Hematopoietic multipotent progenitor cell treated with erythropoietin and hydrocortisone succinate and interleukin-3 and kit ligand, for 8 days (in vitro differentiated cells): Measurements from ENCODE around the gene APP.

Source experiments
- DNase-seq: peaks from one replicate; pipeline ENCODE4 v3.0.0-alpha.2; 2015

APP gene

DNA sequence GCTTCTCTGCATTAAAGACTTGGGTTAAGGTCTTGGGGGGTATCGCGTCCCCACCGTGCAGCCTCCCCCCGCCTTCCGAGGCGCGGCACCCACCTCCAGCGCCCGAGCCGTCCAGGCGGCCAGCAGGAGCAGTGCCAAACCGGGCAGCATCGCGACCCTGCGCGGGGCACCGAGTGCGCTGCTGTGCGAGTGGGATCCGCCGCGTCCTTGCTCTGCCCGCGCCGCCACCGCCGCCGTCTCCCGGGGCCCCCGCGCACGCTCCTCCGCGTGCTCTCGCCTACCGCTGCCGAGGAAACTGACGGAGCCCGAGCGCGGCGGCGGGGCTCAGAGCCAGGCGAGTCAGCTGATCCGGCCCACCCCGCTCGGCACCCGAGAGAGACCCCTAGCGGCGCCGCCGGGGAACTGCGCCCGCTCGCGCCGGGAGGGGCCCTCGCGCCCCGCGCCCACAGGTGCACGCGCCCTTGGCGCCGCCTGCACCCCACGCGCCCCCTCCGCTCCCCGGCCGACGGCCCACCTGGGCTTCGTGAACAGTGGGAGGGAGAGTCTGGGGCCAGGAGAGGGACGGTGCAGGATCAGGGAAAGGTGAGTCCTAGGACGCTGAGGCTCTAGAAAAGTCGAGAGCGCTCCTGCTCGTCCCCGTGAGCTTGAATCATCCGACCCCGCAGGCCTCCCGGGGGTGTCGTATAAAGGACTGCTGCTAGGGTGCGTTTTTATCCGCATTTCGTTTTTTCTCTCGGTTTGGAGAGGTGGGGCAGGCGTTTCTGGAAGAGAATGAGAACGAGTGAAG lies at the start of gene APP:
TSS of gene APP (minus strand) at position 300 of the 787 bp plus-strand sequence. CDS start at position 150, 150 bp downstream.
- peak; percentile 69 for DNase-seq

DNA sequence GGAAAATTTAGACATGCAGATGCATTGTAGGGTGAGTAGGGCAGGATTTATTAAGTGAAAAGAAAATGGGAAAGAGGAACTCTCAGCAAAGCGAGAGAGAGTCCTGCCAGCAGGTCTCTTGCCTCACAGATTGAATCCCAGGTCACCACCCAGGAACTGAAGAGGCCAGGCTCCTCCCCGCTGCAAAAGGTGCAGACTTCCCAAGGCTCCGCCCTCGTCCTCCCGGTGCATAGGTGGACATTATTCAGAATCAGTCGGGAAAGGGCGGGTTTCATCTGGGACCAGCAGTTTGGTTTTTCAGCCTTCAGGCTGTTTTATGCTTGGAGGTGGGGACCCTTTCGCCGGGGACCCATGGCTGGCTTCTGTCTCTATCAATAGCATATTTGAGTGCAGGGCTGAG lies 41.6 kb upstream of the APP start:
- DNase-seq, result no peak

DNA sequence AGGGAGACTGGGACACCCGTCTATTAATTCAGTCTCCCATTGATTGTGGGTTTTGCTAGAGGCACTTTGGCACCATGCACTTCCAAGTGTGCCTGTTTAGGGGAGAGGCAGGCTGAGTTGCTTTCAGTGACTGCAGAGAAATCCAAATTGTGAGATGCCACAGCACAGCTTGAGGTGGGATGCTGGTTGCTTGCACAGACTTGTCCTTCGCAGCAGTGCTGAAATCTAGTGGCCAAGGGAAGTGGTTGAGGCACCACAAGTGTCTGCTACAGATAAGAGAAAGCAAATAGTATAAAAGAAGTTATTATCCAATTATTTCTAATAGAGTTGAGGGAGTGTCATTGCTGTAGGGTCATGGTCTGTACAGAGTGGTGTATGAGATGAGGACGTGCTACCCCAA lies 40.0 kb upstream of the APP start:
- no peak for DNase-seq

DNA sequence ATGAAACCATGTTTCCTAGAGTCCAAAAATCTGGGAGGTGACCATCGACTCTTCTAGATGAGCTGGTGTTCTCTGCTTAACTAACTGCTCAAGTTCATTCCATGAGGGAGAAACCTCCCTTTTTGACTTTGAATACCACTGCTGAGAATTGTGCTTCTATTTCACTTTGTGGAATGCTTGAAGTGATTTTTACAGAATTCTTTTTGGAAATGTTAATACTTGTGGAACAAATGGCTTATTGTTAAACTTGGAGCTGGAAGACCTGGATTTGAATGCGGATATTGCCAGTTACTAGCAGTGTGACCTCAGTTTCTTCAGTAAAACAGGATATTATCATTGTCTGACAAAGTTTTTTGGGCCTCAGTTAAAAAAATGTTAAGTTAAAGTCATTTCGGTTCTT lies 36.5 kb upstream of the APP start:
- no peak for DNase-seq

- no peak for DNase-seq
Observed at GRCh38 chr21:26199456-26199855, 28.9 kb upstream of the APP start.

GRCh38 chr21:26195708-26196107 lies 25.1 kb upstream of the APP start:
- no peak for DNase-seq

GRCh38 chr21:26194811-26195251 lies 24.3 kb upstream of the APP start:
- DNase-seq, result no peak

GRCh38 chr21:26194326-26194725 lies 23.8 kb upstream of the APP start:
- no peak for DNase-seq

DNA sequence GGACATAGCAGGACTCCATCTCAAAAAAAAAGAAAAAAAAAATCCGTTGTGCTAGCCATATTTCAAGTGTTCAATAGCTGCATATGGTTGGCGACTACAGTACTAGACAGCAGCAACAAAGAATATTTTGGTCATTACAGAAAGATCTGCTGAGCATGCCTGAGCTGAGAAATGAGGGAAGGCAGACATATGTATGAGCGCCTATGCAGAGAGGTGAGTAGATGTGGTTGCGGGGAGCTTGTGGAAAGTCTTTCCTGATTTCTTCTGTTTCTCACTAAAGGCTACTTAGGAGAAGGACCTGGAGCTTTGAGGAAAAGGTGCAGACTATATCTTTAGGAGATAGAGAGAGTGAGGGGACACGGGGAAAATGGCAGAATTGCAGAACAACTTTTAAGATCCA lies 21.0 kb upstream of the APP start:
- DNase-seq, result no peak

- DNase-seq, result no peak
Observed at GRCh38 chr21:26188422-26188821, 17.9 kb upstream of the APP start.

DNA sequence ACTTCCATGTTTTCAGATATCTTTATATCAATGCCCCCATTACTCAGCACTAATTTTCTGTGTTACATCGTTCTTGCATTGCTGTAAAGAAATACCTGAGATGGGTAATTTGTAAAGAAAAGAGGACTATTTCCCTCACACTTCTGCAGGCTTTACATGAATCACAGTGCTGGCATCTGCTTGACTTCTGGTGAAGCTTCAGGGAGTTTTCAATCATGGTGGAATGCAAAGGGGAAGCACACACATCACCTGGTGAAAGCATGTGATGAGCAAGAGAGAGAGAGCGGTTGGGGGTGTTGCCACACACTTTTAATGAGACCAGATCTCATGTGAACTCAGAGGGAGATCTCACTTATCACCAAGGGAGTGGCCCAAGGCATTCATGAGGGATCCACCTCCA lies 14.9 kb upstream of the APP start:
- no peak for DNase-seq

- no peak for DNase-seq
Observed at GRCh38 chr21:26185021-26185420, 14.5 kb upstream of the APP start.

DNA sequence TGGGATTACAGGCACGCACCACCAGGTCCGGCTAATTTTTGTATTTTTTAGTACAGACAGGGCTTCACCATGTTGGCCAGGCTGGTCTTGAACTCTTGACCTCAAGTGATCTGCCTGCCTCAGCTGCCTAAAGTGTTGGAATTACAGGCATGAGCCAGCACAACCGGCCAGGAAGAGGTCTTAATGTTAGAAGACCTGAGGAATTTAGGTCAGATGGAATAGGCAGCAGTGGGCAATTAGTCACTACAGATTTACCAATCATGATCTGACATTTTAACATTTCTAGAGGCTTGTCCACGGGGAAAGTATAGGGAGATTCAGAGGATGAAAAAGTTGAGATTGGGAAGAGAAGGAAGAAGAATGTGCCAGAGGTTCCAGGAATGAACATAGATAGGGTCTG lies 8.9 kb upstream of the APP start:
- DNase-seq, result no peak

GRCh38 chr21:26177746-26178426 lies 7.3 kb upstream of the APP start:
- DNase-seq, result no peak

DNA sequence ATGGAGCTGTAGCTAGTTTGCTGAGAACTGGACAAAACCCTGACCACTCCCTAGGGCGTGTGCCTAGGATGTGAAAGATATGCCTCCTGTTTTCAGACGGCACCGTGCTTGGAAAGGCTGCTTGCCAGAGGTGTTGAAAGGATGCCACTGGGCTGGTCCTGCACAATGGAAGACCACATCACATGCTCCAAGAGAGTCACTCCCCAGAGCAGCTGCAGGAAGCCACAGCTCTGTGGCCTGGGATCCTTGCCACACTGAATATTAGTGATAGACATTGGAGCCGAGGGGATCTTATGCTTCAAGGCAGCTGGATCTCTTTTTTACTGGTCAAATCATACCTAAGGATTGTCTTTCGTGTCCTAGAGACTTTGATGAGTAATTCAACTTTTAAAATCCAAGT lies 6.6 kb upstream of the APP start:
- no peak for DNase-seq

GRCh38 chr21:26171258-26172100 lies 909 bp upstream of the APP start:
- no peak for DNase-seq

DNA sequence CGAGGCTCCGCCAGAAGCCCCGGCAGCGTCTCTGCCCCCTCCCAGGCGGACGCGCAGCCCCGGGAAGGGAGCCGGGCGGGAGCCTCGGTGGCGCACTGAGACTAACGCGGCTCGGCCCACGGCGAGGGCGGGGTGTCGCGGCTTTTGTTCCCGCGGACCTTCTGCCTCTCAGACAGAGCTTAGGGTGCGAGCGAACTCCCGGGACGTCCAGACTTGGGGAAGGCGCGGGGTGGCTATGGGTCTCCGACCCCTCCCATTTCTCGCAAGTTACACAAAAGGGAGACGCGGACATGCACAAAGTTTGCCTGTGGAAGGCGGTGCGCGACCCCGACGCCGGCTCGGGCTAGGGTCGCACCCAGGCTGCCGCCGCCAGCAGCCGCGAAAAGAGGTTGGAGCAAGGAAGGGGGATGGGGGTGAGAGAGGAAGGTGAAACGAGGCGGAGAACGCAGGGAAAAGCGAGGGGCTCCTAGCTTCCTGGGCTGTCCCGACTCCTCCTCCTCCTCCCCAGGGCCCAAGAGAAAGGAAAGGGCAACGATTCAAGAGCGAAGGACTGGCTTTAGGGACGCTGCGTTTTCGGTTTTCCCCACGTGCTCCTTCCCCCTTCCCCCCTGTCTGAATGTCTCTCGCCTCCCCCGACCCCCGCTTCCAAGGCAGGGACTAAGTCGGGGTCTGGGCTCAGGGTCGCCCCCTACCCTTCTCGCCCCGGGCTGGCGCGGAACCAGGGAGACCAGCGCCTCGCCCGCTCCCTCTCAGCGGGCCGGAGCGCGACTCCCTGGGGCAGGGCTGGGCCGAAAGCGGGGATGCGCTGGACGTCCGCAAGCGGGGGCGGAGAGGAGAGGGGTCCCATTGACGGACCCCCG lies 729 bp downstream of the APP start:
- peak; percentile 40 for DNase-seq

- DNase-seq, result peak; percentile 47
Observed at GRCh38 chr21:26169061-26169610, 1.4 kb downstream of the APP start.

DNA sequence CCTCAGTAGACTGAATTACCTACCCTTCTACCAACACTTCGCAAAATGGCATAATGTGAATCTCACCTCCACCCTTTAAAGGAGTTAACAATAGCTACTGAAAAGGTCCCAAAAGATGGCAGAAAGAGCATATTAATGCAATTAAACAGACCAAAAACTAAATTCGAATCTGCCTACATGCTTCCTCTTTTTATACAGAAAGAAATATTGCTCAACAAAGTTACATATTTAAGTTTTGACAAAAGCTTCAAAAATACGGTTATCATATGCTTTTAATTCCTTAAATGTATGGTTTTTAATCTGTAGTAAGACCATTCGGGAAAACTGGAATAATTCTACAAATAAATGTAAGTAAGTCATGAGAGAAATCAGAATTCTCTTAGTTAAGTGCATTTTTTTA lies 2.2 kb downstream of the APP start:
- DNase-seq, result no peak

DNA sequence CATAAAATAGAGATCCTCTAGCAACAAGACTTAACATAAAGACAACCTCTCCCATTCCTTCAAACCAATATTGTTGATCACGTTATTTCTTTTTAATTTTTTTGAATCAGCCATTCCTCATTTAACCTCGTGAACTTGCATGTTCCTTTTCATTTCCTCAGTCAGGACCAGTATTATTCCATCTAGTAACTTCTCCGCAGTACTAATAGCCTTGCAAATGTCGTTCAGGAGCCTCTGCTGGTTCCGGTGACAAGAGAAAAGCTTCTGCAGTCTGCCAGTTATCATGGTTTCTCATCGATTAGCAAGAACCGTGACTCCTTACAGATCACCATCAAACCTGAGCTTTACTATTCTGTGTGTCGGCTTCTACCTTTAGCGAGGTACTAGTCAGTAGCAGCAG lies 3.0 kb downstream of the APP start:
- no peak for DNase-seq

- no peak for DNase-seq
Observed at GRCh38 chr21:26165331-26165730, 5.2 kb downstream of the APP start.

- no peak for DNase-seq
Observed at GRCh38 chr21:26164311-26164710, 6.3 kb downstream of the APP start.
